Activated T-helper 2 cell treated with anti-CD3 and anti-CD28 coated beads, Interferon-gamma antibody, Interleukin-2, Interleukin-4, amounts not matched to agents 10 μg/mL and 5 μg/mL and 100 μg/mL, durations not matched to agents 14 hours and 24 hours and 36 hours (primary cell): Measurements from ENCODE around the gene POLR2A. TPM values are rescaled to one million over a fixed set of nuclear protein-coding genes. Genes with fewer than 3 reads are reported as not detected.

Experiments used
- DNase-seq: peaks from one replicate; pipeline ENCODE4 v3.0.0; 2021; ENCODE audit warnings: low spot score
- H3K27ac Mint-ChIP-seq: one replicate; pipeline ENCODE4 v1.8.0; 2021; ENCODE audit warnings: mixed read lengths
- H3K27me3 Mint-ChIP-seq: one replicate; pipeline ENCODE4 v1.8.0; 2021; ENCODE audit warnings: low read depth, mixed read lengths
- H3K36me3 Mint-ChIP-seq: one replicate; pipeline ENCODE4 v1.8.0; 2021; ENCODE audit warnings: low read depth, mixed read lengths
- H3K4me1 Mint-ChIP-seq: one replicate; pipeline ENCODE4 v1.8.0; 2021; ENCODE audit warnings: low read depth, mixed read lengths
- H3K4me3 Mint-ChIP-seq: one replicate; pipeline ENCODE4 v1.8.0; 2021; ENCODE audit warnings: low read depth, mild to moderate bottlenecking, moderate library complexity, mixed read lengths
- H3K9me3 Mint-ChIP-seq: one replicate; pipeline ENCODE4 v1.8.0; 2021; ENCODE audit warnings: mixed read lengths
- intact Hi-C: fragments of 100-400 bp; cut with micrococcal nuclease; formaldehyde crosslinking; loops from one replicate; pipeline ENCODE4 v1.15.1; 2023
- total RNA-seq: library from RNA; stranded (reverse); gene quantifications from 2 replicates; pipeline ENCODE4 v1.2.3, GENCODE V29; 2022

The POLR2A gene
- total RNA-seq, 1 donor from 2014 or later: 247 TPM

DNA sequence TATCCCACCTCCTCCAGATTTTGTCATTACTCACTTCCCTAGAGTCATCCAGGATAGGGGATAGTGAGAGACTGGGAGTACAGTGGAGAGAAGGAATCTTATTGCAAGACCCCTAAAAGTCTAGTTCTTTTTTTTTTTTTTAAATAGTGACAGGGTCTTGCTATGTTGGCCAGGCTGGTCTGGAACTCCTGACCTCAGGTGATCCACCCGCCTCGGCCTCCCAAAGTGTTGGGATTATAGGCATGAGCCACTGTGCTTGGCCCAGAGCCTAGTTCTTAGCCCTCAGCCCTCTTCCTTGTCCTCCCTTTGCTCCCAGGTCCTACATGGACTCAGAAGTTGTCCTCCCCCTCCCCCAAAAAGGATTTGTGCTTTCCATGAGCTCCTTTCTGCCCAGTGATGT, 42.0 kb upstream of the POLR2A start:
- Mint-ChIP-seq H3K27ac (no peak overlapping the region), H3K36me3 (peaks cover 27% of the 10 kb centered on the region), H3K27me3 (peaks cover 53% of the 10 kb centered on the region), H3K9me3 (no peaks in the 10 kb centered on the region), H3K4me3 (no peak overlapping the region), H3K4me1 (peaks cover 29% of the 10 kb centered on the region)
- intact Hi-C loops: no loop called here
- DNase-seq: no peak

GRCh38 chr17:7443499-7444485, 40.4 kb upstream of the POLR2A start:
- intact Hi-C loops: no loop called here
- H3K27me3 Mint-ChIP-seq: peaks cover 56% of the 10 kb centered on the region
- no peaks in the 10 kb centered on the region for H3K9me3 Mint-ChIP-seq
- H3K4me3 Mint-ChIP-seq: no peak overlapping the region
- peaks cover 27% of the 10 kb centered on the region for H3K36me3 Mint-ChIP-seq
- H3K4me1 Mint-ChIP-seq: peaks cover 22% of the 10 kb centered on the region
- no peak overlapping the region for H3K27ac Mint-ChIP-seq
- no peak for DNase-seq

DNA sequence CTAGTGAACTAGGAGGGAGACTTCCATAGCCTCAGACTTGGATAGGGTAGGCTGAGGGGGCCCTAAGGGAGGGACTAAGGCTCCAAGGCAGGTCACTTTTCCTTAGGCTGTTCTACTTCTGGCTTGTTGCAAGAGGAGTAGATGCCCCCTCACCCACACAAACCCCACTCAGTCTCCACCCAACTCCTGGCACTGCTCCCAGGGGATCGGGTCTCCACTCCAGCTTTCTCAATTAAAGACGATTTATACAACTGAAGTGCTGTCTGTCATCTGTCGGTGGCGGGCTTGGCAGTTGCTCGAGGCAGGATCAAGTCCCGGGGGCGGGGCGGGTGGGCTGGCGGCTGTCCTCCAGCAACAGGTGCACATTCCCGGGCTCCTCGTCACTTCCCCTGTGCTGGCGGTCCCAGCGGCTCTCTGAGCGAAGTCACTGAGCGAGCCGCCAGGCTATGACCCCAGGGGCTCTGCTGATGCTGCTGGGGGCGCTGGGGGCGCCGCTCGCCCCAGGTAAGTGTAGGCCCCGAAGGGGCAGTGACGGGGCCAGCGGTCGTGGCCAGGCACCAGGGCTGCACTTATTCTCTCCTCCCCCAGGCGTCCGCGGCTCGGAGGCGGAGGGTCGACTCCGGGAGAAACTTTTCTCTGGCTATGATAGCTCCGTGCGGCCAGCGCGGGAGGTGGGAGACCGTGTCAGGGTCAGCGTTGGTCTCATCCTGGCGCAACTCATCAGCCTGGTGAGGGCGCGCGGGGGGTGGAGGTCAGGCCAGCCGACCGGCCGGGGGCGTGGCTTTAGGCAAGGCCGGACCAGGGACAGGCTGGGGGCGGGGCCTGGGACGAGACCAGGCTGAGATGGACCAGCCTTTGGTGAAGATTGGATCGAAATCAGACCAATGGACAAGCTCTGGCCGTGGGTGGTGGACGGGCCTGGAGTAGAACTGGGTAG, 39.2 kb upstream of the POLR2A start, which contains the start of gene CHRNB1:
TSS of gene CHRNB1 (plus strand) at position 380 of the 937 bp plus-strand sequence. CDS start at position 447, 67 bp downstream.
- DNase-seq: no peak
- peak within 1 kb of the TSS; percentile 69 for H3K4me3 Mint-ChIP-seq
- no peaks in the 10 kb centered on the region for H3K9me3 Mint-ChIP-seq
- peaks cover 17% of the 10 kb centered on the region for H3K4me1 Mint-ChIP-seq
- no peak within 1 kb of the TSS for H3K27ac Mint-ChIP-seq
- intact Hi-C loops: loop anchor here (1.0 kb wide), 1 partner anchor 10 kb away; no protein-coding TSS in a partner anchor
- peaks cover 52% of the 10 kb centered on the region for H3K27me3 Mint-ChIP-seq
- H3K36me3 Mint-ChIP-seq: peaks cover 24% of the 10 kb centered on the region

DNA sequence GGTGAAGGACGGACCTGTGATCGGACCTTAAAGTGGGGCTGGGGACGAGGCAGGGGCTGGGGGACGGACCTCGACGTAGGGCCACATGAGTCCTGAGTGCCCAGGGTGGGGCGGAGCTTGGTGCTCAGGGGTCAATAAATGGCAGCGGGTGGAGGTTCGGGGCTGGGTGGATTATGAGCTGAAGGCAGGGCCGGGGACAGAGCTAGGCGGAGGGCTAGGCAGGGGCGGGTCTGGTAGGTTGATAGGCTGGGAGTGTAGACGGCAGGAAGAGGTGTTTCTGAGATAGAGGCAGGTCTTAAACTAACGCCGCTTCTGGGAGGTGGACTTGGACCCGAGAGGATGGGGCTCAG, 38.6 kb upstream of the POLR2A start:
- intact Hi-C loops: loop anchor here (1.0 kb wide), 1 partner anchor 10 kb away; no protein-coding TSS in a partner anchor
- DNase-seq: peak; percentile 30
- peak overlapping the region; percentile 69 for H3K4me3 Mint-ChIP-seq
- H3K9me3 Mint-ChIP-seq: no peaks in the 10 kb centered on the region
- H3K36me3 Mint-ChIP-seq: peaks cover 27% of the 10 kb centered on the region
- peaks cover 48% of the 10 kb centered on the region for H3K27me3 Mint-ChIP-seq
- H3K4me1 Mint-ChIP-seq: peaks cover 14% of the 10 kb centered on the region
- H3K27ac Mint-ChIP-seq: no peak overlapping the region

DNA sequence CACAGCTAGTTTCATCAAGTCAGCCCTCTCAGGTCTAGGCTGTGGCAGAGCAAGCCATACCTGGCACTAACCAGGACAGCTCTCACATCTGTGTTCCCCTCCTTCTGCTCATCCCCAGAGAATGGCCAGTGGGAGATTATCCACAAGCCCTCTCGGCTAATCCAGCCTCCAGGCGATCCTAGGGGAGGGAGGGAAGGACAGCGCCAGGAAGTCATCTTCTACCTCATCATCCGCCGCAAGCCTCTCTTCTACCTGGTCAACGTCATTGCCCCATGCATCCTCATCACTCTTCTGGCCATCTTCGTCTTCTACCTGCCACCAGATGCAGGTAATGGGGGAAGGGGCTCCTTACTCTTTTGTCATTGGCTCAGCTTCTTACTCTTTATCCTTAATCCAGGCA, 35.7 kb upstream of the POLR2A start:
- Mint-ChIP-seq H3K36me3 (peaks cover 18% of the 10 kb centered on the region), H3K27me3 (peaks cover 31% of the 10 kb centered on the region), H3K4me1 (peaks cover 15% of the 10 kb centered on the region), H3K9me3 (no peaks in the 10 kb centered on the region), H3K27ac (no peak overlapping the region), H3K4me3 (no peak overlapping the region)
- intact Hi-C loops: no loop called here
- DNase-seq: no peak

DNA sequence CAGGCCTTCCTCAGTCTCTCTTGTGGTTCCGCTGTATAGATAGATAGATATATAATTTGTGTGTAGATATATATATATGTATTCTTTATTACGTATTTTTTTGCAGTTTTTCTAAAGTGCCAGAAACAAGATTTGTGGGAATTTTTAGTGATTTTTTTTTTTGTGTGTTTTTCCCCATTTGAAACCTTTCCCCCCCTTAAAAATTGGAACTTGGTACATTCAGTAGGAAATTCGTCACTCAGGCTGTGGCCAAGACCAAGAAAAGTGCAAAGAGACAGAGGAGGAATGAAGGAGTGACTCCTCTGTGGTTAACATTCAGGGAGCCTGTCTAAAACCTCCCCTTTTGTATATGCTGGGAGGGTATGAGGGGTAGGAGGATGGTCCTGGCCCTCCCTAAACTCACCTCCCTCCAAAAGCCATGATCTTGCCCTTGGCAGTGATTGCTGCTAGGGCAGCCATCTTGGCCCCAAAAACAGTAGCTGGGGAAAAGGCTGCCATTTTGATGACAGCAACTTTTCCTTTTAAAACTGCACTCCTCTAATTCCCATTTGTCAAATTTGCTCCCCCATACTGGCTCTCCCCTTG, 24.1 kb upstream of the POLR2A start:
- no peaks in the 10 kb centered on the region for H3K27me3 Mint-ChIP-seq
- no peak overlapping the region for H3K27ac Mint-ChIP-seq
- peaks cover 17% of the 10 kb centered on the region for H3K36me3 Mint-ChIP-seq

GRCh38 chr17:7460850-7461660, 23.1 kb upstream of the POLR2A start:
- no peaks in the 10 kb centered on the region for H3K27me3 Mint-ChIP-seq
- peaks cover 17% of the 10 kb centered on the region for H3K36me3 Mint-ChIP-seq
- H3K4me1 Mint-ChIP-seq: peaks cover 8% of the 10 kb centered on the region
- DNase-seq: no peak
- no peak overlapping the region for H3K4me3 Mint-ChIP-seq
- no peaks in the 10 kb centered on the region for H3K9me3 Mint-ChIP-seq
- intact Hi-C loops: no loop called here
- no peak overlapping the region for H3K27ac Mint-ChIP-seq

More for the DNA sequence above, 24.1 kb upstream of the POLR2A start:
- H3K9me3 Mint-ChIP-seq: no peaks in the 10 kb centered on the region
- intact Hi-C loops: no loop called here
- peaks cover 11% of the 10 kb centered on the region for H3K4me1 Mint-ChIP-seq
- H3K4me3 Mint-ChIP-seq: no peak overlapping the region
- DNase-seq: no peak

- Mint-ChIP-seq H3K4me3 (no peak overlapping the region), H3K27ac (no peak overlapping the region), H3K4me1 (peaks cover under 1% of the 10 kb centered on the region), H3K36me3 (peaks cover 24% of the 10 kb centered on the region), H3K27me3 (no peaks in the 10 kb centered on the region), H3K9me3 (no peaks in the 10 kb centered on the region)
- intact Hi-C loops: no loop called here
- DNase-seq: no peak
These were observed 21.4 kb upstream of the POLR2A start for GRCh38 chr17:7462474-7463371.

DNA sequence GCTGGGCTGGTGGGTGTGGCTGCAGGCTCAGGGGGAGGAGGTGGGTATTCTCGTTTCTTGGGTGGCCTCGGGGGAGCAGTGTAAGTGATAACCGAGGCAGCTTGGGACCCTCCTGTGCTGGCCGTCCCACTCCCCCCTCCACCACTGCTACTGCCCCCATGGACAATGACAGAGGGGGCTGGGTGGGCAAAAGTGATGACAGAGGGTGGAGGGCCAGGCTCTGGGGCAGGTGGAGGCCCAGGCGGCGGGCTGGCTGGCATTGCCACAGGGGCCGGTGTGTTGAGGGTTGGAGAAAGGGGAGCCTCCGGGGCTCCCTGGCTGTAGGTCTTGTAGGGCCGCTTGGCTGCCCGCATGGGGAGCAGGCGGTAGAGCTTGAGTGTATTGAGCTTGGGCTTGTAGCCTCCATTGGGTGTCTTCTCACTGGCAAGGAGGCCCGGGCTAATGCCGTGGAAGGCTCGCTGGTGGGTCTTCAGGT, 20.8 kb upstream of the POLR2A start:
- Mint-ChIP-seq H3K4me3 (no peak overlapping the region), H3K27me3 (no peaks in the 10 kb centered on the region), H3K4me1 (no peaks in the 10 kb centered on the region), H3K27ac (no peak overlapping the region), H3K36me3 (peaks cover 24% of the 10 kb centered on the region), H3K9me3 (no peaks in the 10 kb centered on the region)
- intact Hi-C loops: no loop called here
- DNase-seq: no peak

GRCh38 chr17:7464081-7464480, 20.1 kb upstream of the POLR2A start:
- Mint-ChIP-seq H3K9me3 (no peaks in the 10 kb centered on the region), H3K4me3 (no peak overlapping the region), H3K27ac (no peak overlapping the region), H3K36me3 (peaks cover 18% of the 10 kb centered on the region), H3K27me3 (no peaks in the 10 kb centered on the region), H3K4me1 (no peaks in the 10 kb centered on the region)
- intact Hi-C loops: no loop called here
- DNase-seq: no peak

DNA sequence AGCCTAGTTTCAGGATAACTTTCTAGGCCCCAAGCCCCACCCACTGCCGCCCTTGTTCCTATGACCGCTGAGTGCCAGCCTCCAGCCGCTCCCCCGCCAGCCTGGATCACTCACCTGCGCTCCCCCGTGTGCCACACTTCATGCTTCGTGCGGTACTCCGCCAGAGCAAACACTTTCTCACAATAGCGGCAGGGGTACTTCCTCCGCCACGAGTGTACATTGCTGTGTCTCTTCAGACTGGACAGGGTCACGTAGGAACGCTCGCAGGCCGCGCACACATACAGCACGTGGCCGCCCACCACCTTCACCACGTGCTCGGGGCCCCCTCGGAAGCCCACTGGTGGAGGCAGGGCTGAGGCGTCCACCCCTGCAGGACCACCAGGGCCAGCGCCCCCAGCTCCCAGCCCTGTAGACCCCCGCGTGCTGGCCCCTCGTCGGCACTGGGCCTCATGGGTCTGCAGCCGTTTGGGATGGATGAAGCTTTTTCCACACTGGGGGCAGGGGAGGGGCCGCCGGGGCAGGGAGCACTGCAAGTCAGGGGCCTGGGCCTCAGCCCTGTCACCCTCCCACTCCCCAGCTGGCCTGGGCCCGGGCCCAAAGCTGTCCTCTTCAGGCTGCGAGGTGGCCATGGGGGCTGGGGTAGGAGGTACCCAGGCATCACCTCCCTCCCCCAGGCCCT, 18.4 kb upstream of the POLR2A start:
- H3K36me3 Mint-ChIP-seq: peaks cover 18% of the 10 kb centered on the region
- intact Hi-C loops: no loop called here
- no peaks in the 10 kb centered on the region for H3K4me1 Mint-ChIP-seq
- H3K27ac Mint-ChIP-seq: no peak overlapping the region
- no peak for DNase-seq
- H3K9me3 Mint-ChIP-seq: no peaks in the 10 kb centered on the region
- H3K4me3 Mint-ChIP-seq: no peak overlapping the region
- no peaks in the 10 kb centered on the region for H3K27me3 Mint-ChIP-seq
